Calu3 (cell line): ENCODE results near the gene KLHL20. TPM values are rescaled to one million over a fixed set of nuclear protein-coding genes. Genes with fewer than 3 reads are reported as not detected.

Experiments
- BruUV-seq: library from RNA; stranded (reverse); fragments of 400-500 nt; replicated peaks from 2 replicates; lab custom pipeline; 2021; lab: Mats Ljungman, UMichigan
- CTCF ChIA-PET: fragments of 300-600 bp; sonication (Branson Sonifier 250); formaldehyde crosslinking; loops from one replicate; lab custom pipeline; 2022; ENCODE audit warnings: antibody characterized with exemption; lab: Charles Lee
- DNase-seq: peaks from one replicate; pipeline ENCODE4 v3.0.0; 2022
- H3K27ac Mint-ChIP-seq: one replicate; pipeline ENCODE4 v1.8.0; 2022; ENCODE audit warnings: mixed read lengths; ENCODE audit not compliant: unreplicated experiment
- H3K27me3 Mint-ChIP-seq: one replicate; pipeline ENCODE4 v1.8.0; 2022; ENCODE audit warnings: mixed read lengths; ENCODE audit not compliant: unreplicated experiment
- H3K36me3 Mint-ChIP-seq: one replicate; pipeline ENCODE4 v1.8.0; 2022; ENCODE audit warnings: mild to moderate bottlenecking, moderate library complexity, mixed read lengths; ENCODE audit not compliant: insufficient read depth, unreplicated experiment
- H3K4me1 Mint-ChIP-seq: one replicate; pipeline ENCODE4 v1.8.0; 2022; ENCODE audit warnings: mild to moderate bottlenecking, low read depth, mixed read lengths; ENCODE audit not compliant: unreplicated experiment
- H3K4me3 Mint-ChIP-seq: one replicate; pipeline ENCODE4 v1.8.0; 2022; ENCODE audit warnings: mild to moderate bottlenecking, low read depth, moderate library complexity, mixed read lengths; ENCODE audit not compliant: unreplicated experiment
- H3K9me3 Mint-ChIP-seq: one replicate; pipeline ENCODE4 v1.8.0; 2022; ENCODE audit warnings: low read depth, mixed read lengths; ENCODE audit not compliant: unreplicated experiment
- intact Hi-C: fragments of 100-400 bp; cut with micrococcal nuclease; formaldehyde crosslinking; loops from one replicate; pipeline ENCODE4 v1.10.0; 2022; ENCODE audit not compliant: unreplicated experiment
- total RNA-seq: library from RNA; stranded (reverse); gene quantifications from 2 replicates; pipeline ENCODE4 v1.2.3, GENCODE V29; 2022
- TF ChIP-seq, protein P1 (sequence below): fragments of 200-600 bp; IDR thresholded peaks from one replicate; pipeline ENCODE4 v1.8.0; 2022; ENCODE audit warnings: antibody characterized with exemption; ENCODE audit not compliant: unreplicated experiment

The KLHL20 gene
- total RNA-seq, 1 experiment from 2014 or later: 22.2 TPM

DNA sequence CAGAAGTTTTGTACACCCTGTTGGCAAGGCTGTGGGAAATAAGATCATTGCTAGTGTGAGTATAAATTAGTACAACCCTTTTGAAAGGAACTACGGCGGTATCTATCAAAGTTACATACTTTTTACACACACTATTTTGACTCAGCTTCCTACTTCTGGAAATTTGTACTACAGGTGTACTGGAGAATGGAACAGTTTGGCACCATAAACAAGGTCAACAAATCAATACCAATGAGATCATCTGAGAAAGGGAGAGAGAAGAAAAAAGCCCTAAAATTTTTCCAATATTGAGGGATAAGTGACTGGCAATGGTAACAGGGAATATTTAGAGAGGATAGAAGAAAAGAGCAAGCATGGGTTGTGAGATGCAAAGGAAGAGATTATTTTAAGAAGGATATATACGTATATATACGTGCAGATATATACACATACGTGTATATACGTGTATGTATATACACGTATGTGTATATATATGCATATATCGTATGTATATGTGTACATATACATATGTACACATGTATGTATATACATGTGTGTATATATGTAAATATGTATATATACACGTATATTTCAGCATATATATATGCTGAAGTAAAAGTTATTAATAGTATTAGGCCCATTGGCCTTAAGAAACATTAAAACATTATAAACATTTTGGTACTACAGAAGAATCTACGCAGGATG lies 27.6 kb downstream of the KLHL20 start:
- no peak for DNase-seq
- TF ChIP-seq, protein P1, sequence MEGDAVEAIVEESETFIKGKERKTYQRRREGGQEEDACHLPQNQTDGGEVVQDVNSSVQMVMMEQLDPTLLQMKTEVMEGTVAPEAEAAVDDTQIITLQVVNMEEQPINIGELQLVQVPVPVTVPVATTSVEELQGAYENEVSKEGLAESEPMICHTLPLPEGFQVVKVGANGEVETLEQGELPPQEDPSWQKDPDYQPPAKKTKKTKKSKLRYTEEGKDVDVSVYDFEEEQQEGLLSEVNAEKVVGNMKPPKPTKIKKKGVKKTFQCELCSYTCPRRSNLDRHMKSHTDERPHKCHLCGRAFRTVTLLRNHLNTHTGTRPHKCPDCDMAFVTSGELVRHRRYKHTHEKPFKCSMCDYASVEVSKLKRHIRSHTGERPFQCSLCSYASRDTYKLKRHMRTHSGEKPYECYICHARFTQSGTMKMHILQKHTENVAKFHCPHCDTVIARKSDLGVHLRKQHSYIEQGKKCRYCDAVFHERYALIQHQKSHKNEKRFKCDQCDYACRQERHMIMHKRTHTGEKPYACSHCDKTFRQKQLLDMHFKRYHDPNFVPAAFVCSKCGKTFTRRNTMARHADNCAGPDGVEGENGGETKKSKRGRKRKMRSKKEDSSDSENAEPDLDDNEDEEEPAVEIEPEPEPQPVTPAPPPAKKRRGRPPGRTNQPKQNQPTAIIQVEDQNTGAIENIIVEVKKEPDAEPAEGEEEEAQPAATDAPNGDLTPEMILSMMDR: no peak
- H3K27ac Mint-ChIP-seq: no peak overlapping the region
- H3K27me3 Mint-ChIP-seq: no peaks in the 10 kb centered on the region
- H3K36me3 Mint-ChIP-seq: no peaks in the 10 kb centered on the region
- no peaks in the 10 kb centered on the region for H3K4me1 Mint-ChIP-seq
- BruUV-seq: no TSS peak
- H3K4me3 Mint-ChIP-seq: no peak overlapping the region
- CTCF ChIA-PET: interaction anchor here (0.6 kb wide), 1 partner anchor 34 kb away, joined by 4 read pairs; no protein-coding TSS in a partner anchor
- intact Hi-C loops: no loop called here
- no peaks in the 10 kb centered on the region for H3K9me3 Mint-ChIP-seq

DNA sequence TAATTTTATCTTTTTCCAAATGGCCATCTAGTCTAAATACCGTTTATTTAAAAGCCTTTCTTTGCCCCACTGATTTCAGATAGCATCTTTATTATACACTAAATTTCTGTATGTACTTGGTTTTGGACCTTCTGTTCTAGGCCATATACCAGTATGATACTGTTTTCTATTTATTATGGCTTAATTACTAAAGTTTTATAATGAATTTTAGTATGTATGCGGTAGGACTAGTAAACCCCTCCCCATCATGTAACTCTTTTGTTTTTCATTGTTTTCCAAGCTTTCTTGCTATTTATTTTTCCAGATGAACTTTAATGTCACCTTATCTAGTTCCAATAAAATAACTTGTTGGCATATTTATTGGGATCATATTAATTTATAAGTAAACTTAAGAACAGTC lies 29.9 kb downstream of the KLHL20 start:
- Mint-ChIP-seq H3K27ac (no peak overlapping the region), H3K9me3 (no peaks in the 10 kb centered on the region), H3K27me3 (no peaks in the 10 kb centered on the region), H3K36me3 (no peaks in the 10 kb centered on the region), H3K4me3 (no peak overlapping the region), H3K4me1 (no peaks in the 10 kb centered on the region)
- DNase-seq: no peak
- CTCF ChIA-PET: no interaction called here
- intact Hi-C loops: no loop called here
- BruUV-seq: no TSS peak
- TF ChIP-seq, protein P1: no peak

DNA sequence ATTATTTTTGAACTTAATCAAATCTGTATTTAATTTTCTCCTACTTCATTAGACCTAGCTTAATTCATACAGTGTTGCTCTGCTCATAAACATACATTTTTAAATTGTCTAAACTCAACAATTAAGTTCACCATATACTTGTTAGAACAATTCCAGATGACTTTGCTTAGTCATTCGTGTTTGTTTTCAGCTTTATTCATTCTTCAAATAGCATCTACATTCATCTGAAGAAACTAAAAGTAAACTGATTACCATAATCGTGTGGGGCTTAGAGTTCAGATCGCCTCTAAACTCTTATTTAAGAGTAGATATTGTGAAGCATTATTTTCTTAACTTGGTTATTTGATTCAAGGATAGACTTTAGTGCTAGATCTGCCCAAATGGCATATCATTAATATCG lies 34.4 kb downstream of the KLHL20 start:
- no peaks in the 10 kb centered on the region for H3K9me3 Mint-ChIP-seq
- DNase-seq: no peak
- CTCF ChIA-PET: no interaction called here

DNA sequence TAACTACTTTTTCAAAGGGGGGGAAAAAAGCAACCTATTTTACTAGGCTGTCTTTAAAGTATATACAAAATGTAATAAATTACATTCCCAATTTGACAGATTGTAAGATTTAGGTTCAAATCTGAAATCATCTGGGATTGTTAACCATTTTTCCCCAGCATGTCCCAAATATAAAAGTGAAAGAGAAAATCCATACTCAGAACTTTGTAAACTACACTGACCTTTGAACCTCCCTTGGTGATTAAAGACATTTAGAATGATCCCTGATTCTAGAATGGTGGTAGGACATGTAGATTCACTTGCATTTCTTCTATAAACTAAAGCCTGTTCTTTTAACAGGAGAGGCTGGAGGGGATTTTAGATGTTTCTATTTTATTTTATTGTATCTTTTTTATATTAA lies 39.0 kb downstream of the KLHL20 start:
- CTCF ChIA-PET: no interaction called here
- DNase-seq: no peak
- TF ChIP-seq, protein P1: no peak
- H3K9me3 Mint-ChIP-seq: no peaks in the 10 kb centered on the region
- no peak overlapping the region for H3K27ac Mint-ChIP-seq
- H3K4me3 Mint-ChIP-seq: no peak overlapping the region
- H3K36me3 Mint-ChIP-seq: peaks cover 13% of the 10 kb centered on the region
- intact Hi-C loops: no loop called here
- H3K4me1 Mint-ChIP-seq: no peaks in the 10 kb centered on the region
- H3K27me3 Mint-ChIP-seq: no peaks in the 10 kb centered on the region
- BruUV-seq: no TSS peak

More for the DNA sequence above, 34.4 kb downstream of the KLHL20 start:
- TF ChIP-seq, protein P1: no peak
- H3K4me1 Mint-ChIP-seq: no peaks in the 10 kb centered on the region
- intact Hi-C loops: no loop called here
- no TSS peak for BruUV-seq
- peaks cover 7% of the 10 kb centered on the region for H3K36me3 Mint-ChIP-seq
- H3K27me3 Mint-ChIP-seq: no peaks in the 10 kb centered on the region
- no peak overlapping the region for H3K4me3 Mint-ChIP-seq
- no peak overlapping the region for H3K27ac Mint-ChIP-seq
